ENCODE results near the gene C2CD2L. TPM values are rescaled to one million over a fixed set of nuclear protein-coding genes. Genes with fewer than 3 reads are reported as not detected.

The C2CD2L gene
- total RNA-seq, 1 donor from 2014 or later, result 10.8 TPM

DNA sequence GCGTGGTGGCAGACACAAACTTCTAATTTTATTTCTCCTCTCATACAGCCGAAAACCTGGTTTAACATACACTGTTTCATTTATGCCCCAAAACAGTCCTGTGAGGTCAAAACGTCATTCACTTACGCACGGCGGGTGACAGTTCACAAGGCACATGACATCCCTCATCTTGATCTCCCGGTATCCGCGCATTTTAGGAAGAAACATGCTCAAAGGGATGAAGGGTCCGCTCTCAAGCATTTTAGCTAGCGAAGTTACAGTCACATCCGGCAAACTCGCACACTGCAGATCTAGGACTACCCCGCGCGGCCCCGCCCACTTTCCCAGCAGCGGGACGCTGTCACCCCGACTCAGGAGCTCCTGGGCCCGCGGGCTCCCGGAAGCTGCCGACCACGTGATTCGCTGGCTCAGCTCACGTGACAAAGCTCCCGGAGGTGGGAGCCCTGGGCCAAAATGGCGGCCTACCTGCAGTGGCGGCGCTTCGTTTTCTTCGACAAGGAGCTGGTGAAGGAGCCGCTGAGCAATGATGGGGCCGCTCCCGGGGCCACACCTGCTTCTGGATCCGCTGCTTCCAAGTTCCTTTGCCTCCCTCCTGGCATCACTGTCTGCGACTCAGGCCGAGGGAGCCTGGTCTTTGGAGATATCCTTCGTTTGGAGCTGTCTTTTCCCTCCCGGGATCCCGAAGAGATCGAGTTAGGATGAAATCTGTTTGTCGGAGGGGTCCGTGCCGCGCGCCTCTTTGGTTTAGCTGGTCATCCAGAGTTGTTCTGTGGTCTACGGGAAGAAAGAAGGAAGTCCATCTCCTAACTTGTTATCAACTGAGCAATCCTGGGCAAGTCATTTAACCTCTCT is 39.5 kb upstream of the C2CD2L start, which contains the start of gene VPS11:
VPS11 (plus strand) TSS at position 448 of the 852 bp plus-strand sequence; CDS start at position 454, 6 bp downstream.
- intact Hi-C loops (cut with micrococcal nuclease), result no loop called here
- no peaks in the 10 kb centered on the region for H3K27me3 ChIP-seq (ENCODE audit: low read depth)
- peaks cover 32% of the 10 kb centered on the region for H3K36me3 ChIP-seq
- H3K9me3 ChIP-seq (replicated peaks), result no peaks in the 10 kb centered on the region
- peaks cover 44% of the 10 kb centered on the region for H3K4me1 ChIP-seq
- TF ChIP-seq CTCF (IDR thresholded peaks at IDR 0.05; ENCODE audit: borderline replicate concordance), result no peak
- peak; percentile 99 for DNase-seq
- H3K4me3 ChIP-seq, result peak within 1 kb of the TSS; percentile 94
- H3K27ac ChIP-seq (replicated peaks), result peak within 1 kb of the TSS; percentile 91

- DNase-seq, result no peak
- Histone ChIP-seq H3K9me3 (replicated peaks) (no peaks in the 10 kb centered on the region), H3K36me3 (peaks cover 99% of the 10 kb centered on the region), H3K27ac (replicated peaks) (no peak overlapping the region), H3K4me1 (no peaks in the 10 kb centered on the region), H3K4me3 (no peak overlapping the region), H3K27me3 (ENCODE audit: low read depth) (no peaks in the 10 kb centered on the region)
- intact Hi-C loops (cut with micrococcal nuclease), result no loop called here
- TF ChIP-seq CTCF (IDR thresholded peaks at IDR 0.05; ENCODE audit: borderline replicate concordance), result no peak
These were observed 29.3 kb upstream of the C2CD2L start for GRCh38 chr11:119077839-119078238.

GRCh38 chr11:119078675-119079420 is 28.3 kb upstream of the C2CD2L start:
- Histone ChIP-seq H3K4me1 (no peaks in the 10 kb centered on the region), H3K4me3 (no peak overlapping the region), H3K9me3 (replicated peaks) (no peaks in the 10 kb centered on the region), H3K36me3 (peaks cover 89% of the 10 kb centered on the region), H3K27me3 (ENCODE audit: low read depth) (no peaks in the 10 kb centered on the region), H3K27ac (replicated peaks) (no peak overlapping the region)
- TF ChIP-seq CTCF (IDR thresholded peaks at IDR 0.05; ENCODE audit: borderline replicate concordance), result no peak
- DNase-seq, result no peak
- intact Hi-C loops (cut with micrococcal nuclease), result no loop called here

GRCh38 chr11:119081682-119082260 is 25.4 kb upstream of the C2CD2L start:
- Histone ChIP-seq H3K27me3 (ENCODE audit: low read depth) (no peaks in the 10 kb centered on the region), H3K9me3 (replicated peaks) (no peaks in the 10 kb centered on the region), H3K4me3 (no peak overlapping the region), H3K27ac (replicated peaks) (no peak overlapping the region), H3K36me3 (peaks cover 60% of the 10 kb centered on the region), H3K4me1 (peaks cover 16% of the 10 kb centered on the region)
- no peak for TF ChIP-seq CTCF (IDR thresholded peaks at IDR 0.05; ENCODE audit: borderline replicate concordance)
- no peak for DNase-seq
- intact Hi-C loops (cut with micrococcal nuclease), result no loop called here

DNA sequence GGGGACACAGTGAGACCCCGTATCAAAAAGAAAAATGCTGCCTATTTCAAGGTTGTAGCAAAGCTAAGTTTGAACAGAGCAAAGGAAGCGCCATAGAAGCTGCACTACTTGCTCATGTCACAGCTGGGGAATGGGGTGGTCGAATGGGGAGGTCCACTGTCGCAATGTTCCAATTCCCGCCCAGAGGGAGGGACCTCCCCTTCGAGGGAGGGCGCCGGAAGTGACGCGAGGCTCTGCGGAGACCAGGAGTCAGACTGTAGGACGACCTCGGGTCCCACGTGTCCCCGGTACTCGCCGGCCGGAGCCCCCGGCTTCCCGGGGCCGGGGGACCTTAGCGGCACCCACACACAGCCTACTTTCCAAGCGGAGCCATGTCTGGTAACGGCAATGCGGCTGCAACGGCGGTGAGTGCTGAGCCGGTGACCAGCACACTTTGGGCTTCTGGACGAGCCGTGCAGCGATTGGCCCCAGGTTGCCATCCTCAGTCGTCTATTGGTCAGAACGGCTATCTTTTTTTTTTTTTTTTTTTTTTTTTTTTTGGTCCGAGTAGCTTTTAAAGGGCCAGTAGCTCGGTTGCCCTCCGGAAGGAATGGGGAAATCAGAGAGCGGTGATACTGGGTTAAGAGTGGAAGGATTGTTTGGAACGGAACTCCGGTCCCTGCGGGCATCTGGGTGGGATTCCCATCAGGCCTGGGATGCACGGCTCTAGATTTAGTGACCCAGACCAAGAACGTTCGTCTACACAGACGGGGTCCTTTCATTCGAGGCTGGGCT is 22.3 kb upstream of the C2CD2L start, which contains the start of gene HMBS:
HMBS (plus strand) TSS at position 219 of the 774 bp plus-strand sequence; CDS start at position 372, 153 bp downstream.
- Histone ChIP-seq H3K9me3 (replicated peaks) (no peaks in the 10 kb centered on the region), H3K27me3 (ENCODE audit: low read depth) (no peaks in the 10 kb centered on the region), H3K27ac (replicated peaks) (peak within 1 kb of the TSS; percentile 94), H3K36me3 (peaks cover 29% of the 10 kb centered on the region), H3K4me1 (peaks cover 20% of the 10 kb centered on the region), H3K4me3 (peak within 1 kb of the TSS; percentile 70)
- peak; percentile 92 for DNase-seq
- TF ChIP-seq CTCF (IDR thresholded peaks at IDR 0.05; ENCODE audit: borderline replicate concordance), result no peak
- intact Hi-C loops (cut with micrococcal nuclease), result no loop called here
